ENCODE measurements around the gene CDH15. TPM values are rescaled to one million over a fixed set of nuclear protein-coding genes. Genes with fewer than 3 reads are reported as not detected.
A peak's percentile ranks its signal among the peaks of the same experiment; 100 is the strongest.

Gene CDH15
- total and polyA plus RNA-seq, 2 of the 13 experiments (the other 11 are each of a cell fraction or from before 2014, with no cell fraction given), result 0.74 to 2.2 TPM

DNA sequence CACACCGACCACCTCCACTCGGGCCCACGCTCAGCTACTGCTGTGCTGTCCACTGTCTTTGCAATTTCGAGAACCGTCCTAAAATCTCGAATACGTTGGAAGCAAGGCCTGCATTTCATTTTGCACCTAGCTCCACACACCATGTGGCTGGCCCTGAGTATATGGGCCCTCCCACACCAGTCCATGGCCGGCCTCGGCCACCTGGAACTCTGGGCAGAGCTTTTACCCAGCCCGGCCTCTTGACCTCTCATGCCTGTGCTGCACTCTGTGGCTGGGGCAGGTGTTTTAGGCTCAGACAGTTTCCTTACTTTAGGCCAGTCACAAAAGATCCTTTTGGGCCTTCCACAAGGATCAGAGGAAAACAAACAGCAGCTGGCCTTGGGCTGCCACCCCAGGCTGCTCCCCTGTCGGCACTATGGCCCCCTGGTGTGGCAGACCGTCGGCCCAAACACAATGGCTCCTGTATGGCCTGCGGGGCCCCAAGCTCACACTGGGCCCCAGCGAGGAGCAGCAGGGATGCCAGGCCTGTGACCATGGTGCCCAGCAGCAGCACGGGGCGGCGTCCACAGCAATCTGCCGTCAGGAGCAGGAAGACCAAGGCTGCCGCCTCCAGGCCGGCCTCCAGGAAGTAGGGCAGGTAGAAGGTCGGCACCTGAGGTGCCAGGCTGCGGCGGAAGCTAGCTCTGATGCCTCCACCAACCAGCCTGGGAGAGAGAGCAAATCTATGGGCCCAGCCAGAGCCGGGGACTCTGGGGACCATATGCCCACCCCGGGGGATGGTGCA, 26.3 kb downstream of the CDH15 start (continued):
- TF ChIP-seq, protein P1, sequence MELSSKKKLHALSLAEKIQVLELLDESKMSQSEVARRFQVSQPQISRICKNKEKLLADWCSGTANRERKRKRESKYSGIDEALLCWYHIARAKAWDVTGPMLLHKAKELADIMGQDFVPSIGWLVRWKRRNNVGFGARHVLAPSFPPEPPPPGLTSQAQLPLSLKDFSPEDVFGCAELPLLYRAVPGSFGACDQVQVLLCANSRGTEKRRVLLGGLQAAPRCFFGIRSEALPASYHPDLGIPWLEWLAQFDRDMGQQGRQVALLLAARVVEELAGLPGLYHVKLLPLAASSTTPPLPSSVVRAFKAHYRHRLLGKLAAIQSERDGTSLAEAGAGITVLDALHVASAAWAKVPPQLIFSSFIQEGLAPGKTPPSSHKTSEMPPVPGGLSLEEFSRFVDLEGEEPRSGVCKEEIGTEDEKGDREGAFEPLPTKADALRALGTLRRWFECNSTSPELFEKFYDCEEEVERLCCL (CRISPR knock-in tag; IDR thresholded peaks at IDR 0.05; ENCODE audit: borderline replicate concordance), result no peak
- no peak; the same call in 1 of the 2 replicates for TF ChIP-seq KAT7 (CRISPR knock-in tag; IDR thresholded peaks at IDR 0.05; ENCODE audit: borderline replicate concordance)
- no peak for TF ChIP-seq ZNF251 (CRISPR knock-in tag; IDR thresholded peaks at IDR 0.05)
- TF ChIP-seq, protein P2, sequence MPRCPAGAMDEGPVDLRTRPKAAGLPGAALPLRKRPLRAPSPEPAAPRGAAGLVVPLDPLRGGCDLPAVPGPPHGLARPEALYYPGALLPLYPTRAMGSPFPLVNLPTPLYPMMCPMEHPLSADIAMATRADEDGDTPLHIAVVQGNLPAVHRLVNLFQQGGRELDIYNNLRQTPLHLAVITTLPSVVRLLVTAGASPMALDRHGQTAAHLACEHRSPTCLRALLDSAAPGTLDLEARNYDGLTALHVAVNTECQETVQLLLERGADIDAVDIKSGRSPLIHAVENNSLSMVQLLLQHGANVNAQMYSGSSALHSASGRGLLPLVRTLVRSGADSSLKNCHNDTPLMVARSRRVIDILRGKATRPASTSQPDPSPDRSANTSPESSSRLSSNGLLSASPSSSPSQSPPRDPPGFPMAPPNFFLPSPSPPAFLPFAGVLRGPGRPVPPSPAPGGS (CRISPR knock-in tag; IDR thresholded peaks at IDR 0.05), result no peak
- TF ChIP-seq MTA3 (CRISPR knock-in tag; IDR thresholded peaks at IDR 0.05), result no peak
- 0 out of 2 replicates have a peak, but pooled peaks have one; percentile 56 for TF ChIP-seq GZF1 (CRISPR knock-in tag; IDR thresholded peaks at IDR 0.05)
- TF ChIP-seq, protein P3, sequence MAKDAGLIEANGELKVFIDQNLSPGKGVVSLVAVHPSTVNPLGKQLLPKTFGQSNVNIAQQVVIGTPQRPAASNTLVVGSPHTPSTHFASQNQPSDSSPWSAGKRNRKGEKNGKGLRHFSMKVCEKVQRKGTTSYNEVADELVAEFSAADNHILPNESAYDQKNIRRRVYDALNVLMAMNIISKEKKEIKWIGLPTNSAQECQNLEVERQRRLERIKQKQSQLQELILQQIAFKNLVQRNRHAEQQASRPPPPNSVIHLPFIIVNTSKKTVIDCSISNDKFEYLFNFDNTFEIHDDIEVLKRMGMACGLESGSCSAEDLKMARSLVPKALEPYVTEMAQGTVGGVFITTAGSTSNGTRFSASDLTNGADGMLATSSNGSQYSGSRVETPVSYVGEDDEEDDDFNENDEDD (CRISPR knock-in tag; IDR thresholded peaks at IDR 0.05; ENCODE audit: borderline replicate concordance), result peak; percentile 60; the same call in 1 of the 2 replicates
- no peak; the same call in 1 of the 2 replicates for TF ChIP-seq ZNF225 (CRISPR knock-in tag; IDR thresholded peaks at IDR 0.05)
- TF ChIP-seq, protein P4, sequence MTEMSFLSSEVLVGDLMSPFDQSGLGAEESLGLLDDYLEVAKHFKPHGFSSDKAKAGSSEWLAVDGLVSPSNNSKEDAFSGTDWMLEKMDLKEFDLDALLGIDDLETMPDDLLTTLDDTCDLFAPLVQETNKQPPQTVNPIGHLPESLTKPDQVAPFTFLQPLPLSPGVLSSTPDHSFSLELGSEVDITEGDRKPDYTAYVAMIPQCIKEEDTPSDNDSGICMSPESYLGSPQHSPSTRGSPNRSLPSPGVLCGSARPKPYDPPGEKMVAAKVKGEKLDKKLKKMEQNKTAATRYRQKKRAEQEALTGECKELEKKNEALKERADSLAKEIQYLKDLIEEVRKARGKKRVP (CRISPR knock-in tag; IDR thresholded peaks at IDR 0.05), result peak in 1 of 2 experiments; percentile 35; a peak in 2 of 4 replicates
- no peak for TF ChIP-seq NPAS2 (CRISPR knock-in tag; IDR thresholded peaks at IDR 0.05; ENCODE audit: borderline replicate concordance)
- TF ChIP-seq WIZ (CRISPR knock-in tag; IDR thresholded peaks at IDR 0.05), result no peak
- TF ChIP-seq TBP (CRISPR knock-in tag; IDR thresholded peaks at IDR 0.05), result no peak
- TF ChIP-seq FOXK2 (IDR thresholded peaks at IDR 0.05), result peak; percentile 45; the same call in 1 of the 2 replicates
- TF ChIP-seq ZNF335 (CRISPR knock-in tag; IDR thresholded peaks at IDR 0.05), result 0 out of 2 replicates have a peak, but pooled peaks have one; percentile 40
- TF ChIP-seq REXO4 (CRISPR knock-in tag; IDR thresholded peaks at IDR 0.05; ENCODE audit: borderline replicate concordance), result no peak
- TF ChIP-seq FOSL1 (CRISPR knock-in tag; IDR thresholded peaks at IDR 0.05; ENCODE audit: borderline replicate concordance), result peak; percentile 14; the same call in 1 of the 2 replicates
- TF ChIP-seq YEATS2 (CRISPR knock-in tag; IDR thresholded peaks at IDR 0.05; ENCODE audit: borderline replicate concordance), result peak; percentile 54; the same call in 1 of the 2 replicates
- no peak for TF ChIP-seq ZNF550 (CRISPR knock-in tag; IDR thresholded peaks at IDR 0.05; ENCODE audit: borderline replicate concordance)
- TF ChIP-seq GFI1 (CRISPR knock-in tag; IDR thresholded peaks at IDR 0.05; ENCODE audit: borderline replicate concordance), result peak; percentile 77; the same call in 1 of the 2 replicates
- TF ChIP-seq HHEX (CRISPR knock-in tag; IDR thresholded peaks at IDR 0.05), result no peak
- TF ChIP-seq, protein P5, sequence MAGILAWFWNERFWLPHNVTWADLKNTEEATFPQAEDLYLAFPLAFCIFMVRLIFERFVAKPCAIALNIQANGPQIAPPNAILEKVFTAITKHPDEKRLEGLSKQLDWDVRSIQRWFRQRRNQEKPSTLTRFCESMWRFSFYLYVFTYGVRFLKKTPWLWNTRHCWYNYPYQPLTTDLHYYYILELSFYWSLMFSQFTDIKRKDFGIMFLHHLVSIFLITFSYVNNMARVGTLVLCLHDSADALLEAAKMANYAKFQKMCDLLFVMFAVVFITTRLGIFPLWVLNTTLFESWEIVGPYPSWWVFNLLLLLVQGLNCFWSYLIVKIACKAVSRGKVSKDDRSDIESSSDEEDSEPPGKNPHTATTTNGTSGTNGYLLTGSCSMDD (CRISPR knock-in tag; IDR thresholded peaks at IDR 0.05), result no peak
- no peak for TF ChIP-seq U2AF2 (IDR thresholded peaks at IDR 0.05; ENCODE audit: low read depth, low read length)
- TF ChIP-seq ZNF17 (CRISPR knock-in tag; IDR thresholded peaks at IDR 0.05), result no peak
